Adrenal gland (tissue), 12 donors: ENCODE measurements around the gene CDH5. TPM values are rescaled to one million over a fixed set of nuclear protein-coding genes. Genes with fewer than 3 reads are reported as not detected.

Experiments used
- DNase-seq, 7 donors: peaks; one replicate each; pipeline ENCODE4 v3.0.0-alpha.2; 2019 to 2020
- H3K27ac ChIP-seq, 5 donors: fragments of 200-600 bp; sonication (generic) in 4 of 5; 1 replicate in 3 of 5; 2 replicates in 2 of 5; pipeline versions ENCODE4 v1.5.1 to v1.8.0; 2016 to 2020; ENCODE audit warnings: mild to moderate bottlenecking in 1 of 5
- H3K27me3 ChIP-seq: fragments of 200-600 bp; 2 replicates; pipeline ENCODE4 v1.8.0; 2021
- H3K36me3 ChIP-seq, 2 donors: fragments of 200-600 bp; replicated peaks in 1 of 2; 1 replicate in 1 of 2; 2 replicates in 1 of 2; pipeline versions ENCODE4 v1.5.1 to v1.8.0; 2018 to 2022
- H3K4me1 ChIP-seq, 2 donors: fragments of 200-600 bp; replicated peaks in 1 of 2; 1 replicate in 1 of 2; 2 replicates in 1 of 2; pipeline versions ENCODE4 v1.5.1 to v1.8.0; 2018 to 2021
- H3K4me3 ChIP-seq, 4 donors: fragments of 200-600 bp; sonication (generic) in 3 of 4; one replicate each; pipeline ENCODE4 v1.5.1; 2016 to 2018
- H3K9me3 ChIP-seq, 3 donors: fragments of 200-600 bp; sonication (generic) in 1 of 3; replicated peaks in 1 of 3; 1 replicate in 2 of 3; 2 replicates in 1 of 3; pipeline versions ENCODE4 v1.5.1 to v1.8.0; 2016 to 2021
- CTCF ChIP-seq, 6 experiments: fragments of 450-650 bp in 4 of 6; fragments of 200-600 bp in 2 of 6; sonication (generic) in 1 of 6; IDR thresholded peaks; 1 replicate in 5 of 6; 2 replicates in 1 of 6; pipeline versions ENCODE4 v1.5.1 to v1.8.0; 2016 to 2021; ENCODE audit warnings: antibody characterized with exemption in 6 of 6, mild to moderate bottlenecking in 2 of 6, moderate library complexity in 1 of 6
- POLR2A ChIP-seq, 2 donors: fragments of 450-650 bp; IDR thresholded peaks; one replicate each; pipeline ENCODE4 v1.6.1; 2017; ENCODE audit warnings: antibody characterized with exemption in 2 of 2, mild to moderate bottlenecking in 2 of 2, moderate library complexity in 1 of 2
- WGBS, 4 donors: extraction: QIAGEN DNeasy Blood & Tissue Kit in 2 of 4; methylation state at CpG; one replicate each; pipeline versions ENCODE4 v1.1.5 to v1.1.7; 2013 to 2017; 5-methylcytosine and 5-hydroxymethylcytosine counted together
- intact Hi-C, 2 donors: fragments of 100-400 bp; cut with DNase I; formaldehyde crosslinking; loops; one replicate each; pipeline versions ENCODE4 v1.14.1 to v1.15.0; 2022 to 2023
- polyA plus RNA-seq, 3 donors: library from polyadenylated mRNA; stranded (reverse); fragments of 200-250 nt in 2 of 3; fragments of 350-450 nt in 1 of 3; fragmentation: Illumina TruSeq in 1 of 3; extraction: RNeasy Lipid Tissue Mini Kit (QIAGEN cat#74804) in 1 of 3; gene quantifications; one replicate each; pipeline ENCODE4 v1.2.3, GENCODE V29; 2013 to 2014
- total RNA-seq, 9 donors: library from RNA; depleted of rRNA in 4 of 9; stranded (reverse); fragments of >200 nt in 4 of 9; fragments of 120-200 nt in 1 of 9; fragmentation: NEBNext Ultra II Directional in 1 of 9; extraction: Animal tissue kit (Norgen Biotek cat#: 25700) in 1 of 9; gene quantifications; one replicate each; pipeline versions ENCODE4 v1.1.0 to v1.2.4, GENCODE V29; 2013 to 2023
- donor health status: healthy with polysubstance abuse.
- donor health status: Bipolar disorder and iron deficiency.
- donor health status: DM: yes; HTN: yes; CAD: no.
- donor health status: DM: no; HTN: no; CAD: no.
- donor health status: DM: no; HTN: no; CAD: no.
- donor health status: DM: yes; HTN: yes; CAD: no.

The CDH5 gene
- total and polyA plus RNA-seq, 12 donors, result 13.8 to 50.9 (median 28.4) TPM

GRCh38 chr16:66359811-66360608, 6.5 kb upstream of the CDH5 start:
- TF ChIP-seq CTCF (IDR thresholded peaks at IDR 0.05) (no peak), POLR2A (IDR thresholded peaks at IDR 0.05) (no peak)
- H3K27me3 ChIP-seq, result peaks cover 14% of the 10 kb centered on the region
- intact Hi-C loops, result loop anchor here in 1 of 2 donors (5.0 kb wide), 1 partner anchor 122 kb away; no protein-coding TSS in a partner anchor
- H3K9me3 ChIP-seq, result no peaks in the 10 kb centered on the region
- H3K36me3 ChIP-seq, result no peaks in the 10 kb centered on the region
- no peaks in the 10 kb centered on the region for H3K4me1 ChIP-seq
- 69 to 72% (median 71%) methylated on average over 6 to 12 of the region's 12 CpGs for WGBS, 4 donors
- peak in 5 of 7 donors; percentile 34 to 73 (median 47) for DNase-seq
- H3K4me3 ChIP-seq, result no peak overlapping the region
- peak overlapping the region in 1 of 5 donors; percentile 74 for H3K27ac ChIP-seq

GRCh38 chr16:66360624-66361324, 5.7 kb upstream of the CDH5 start:
- WGBS, 4 donors, result 60 to 82% (median 63%) methylated on average over 7 to 12 of the region's 12 CpGs

GRCh38 chr16:66361604-66362135, 4.8 kb upstream of the CDH5 start:
- H3K27ac ChIP-seq, result peak overlapping the region in 1 of 5 donors; percentile 74
- no peaks in the 10 kb centered on the region for H3K4me1 ChIP-seq
- TF ChIP-seq CTCF (IDR thresholded peaks at IDR 0.05), result no peak
- TF ChIP-seq POLR2A (IDR thresholded peaks at IDR 0.05), result no peak
- WGBS, 4 donors, result 51 to 63% (median 57%) methylated on average over 5 of the region's 5 CpGs
- no peaks in the 10 kb centered on the region for H3K36me3 ChIP-seq
- no peaks in the 10 kb centered on the region for H3K9me3 ChIP-seq
- no peak overlapping the region for H3K4me3 ChIP-seq
- H3K27me3 ChIP-seq, result peaks cover 14% of the 10 kb centered on the region
- intact Hi-C loops, result no loop called here
- DNase-seq, result no peak

More at GRCh38 chr16:66360624-66361324, 5.7 kb upstream of the CDH5 start:
- H3K27me3 ChIP-seq, result peaks cover 14% of the 10 kb centered on the region
- H3K27ac ChIP-seq, result peak overlapping the region in 1 of 5 donors; percentile 74
- H3K9me3 ChIP-seq, result no peaks in the 10 kb centered on the region
- H3K4me1 ChIP-seq, result no peaks in the 10 kb centered on the region
- DNase-seq, result peak in 2 of 7 donors; percentile 21 to 47
- TF ChIP-seq CTCF (IDR thresholded peaks at IDR 0.05), result no peak
- TF ChIP-seq POLR2A (IDR thresholded peaks at IDR 0.05), result no peak
- no peaks in the 10 kb centered on the region for H3K36me3 ChIP-seq
- no peak overlapping the region for H3K4me3 ChIP-seq
- intact Hi-C loops, result no loop called here

GRCh38 chr16:66363211-66363777, 3.2 kb upstream of the CDH5 start:
- Histone ChIP-seq H3K9me3 (no peaks in the 10 kb centered on the region), H3K27ac (peak overlapping the region in 1 of 5 donors; percentile 81), H3K4me1 (no peaks in the 10 kb centered on the region), H3K27me3 (peaks cover 14% of the 10 kb centered on the region), H3K36me3 (no peaks in the 10 kb centered on the region), H3K4me3 (no peak overlapping the region)
- intact Hi-C loops, result no loop called here
- no peak for TF ChIP-seq POLR2A (IDR thresholded peaks at IDR 0.05)
- no peak for TF ChIP-seq CTCF (IDR thresholded peaks at IDR 0.05)
- DNase-seq, result no peak
- 60 to 75% (median 73%) methylated on average over 13 of the region's 13 CpGs for WGBS, 4 donors
